ENCODE measurements around the gene RNF141.

- no peak for TF ChIP-seq ARNTL (CRISPR knock-in tag; IDR thresholded peaks at IDR 0.05; ENCODE audit: borderline replicate concordance, low read depth)
- TF ChIP-seq, protein P1, sequence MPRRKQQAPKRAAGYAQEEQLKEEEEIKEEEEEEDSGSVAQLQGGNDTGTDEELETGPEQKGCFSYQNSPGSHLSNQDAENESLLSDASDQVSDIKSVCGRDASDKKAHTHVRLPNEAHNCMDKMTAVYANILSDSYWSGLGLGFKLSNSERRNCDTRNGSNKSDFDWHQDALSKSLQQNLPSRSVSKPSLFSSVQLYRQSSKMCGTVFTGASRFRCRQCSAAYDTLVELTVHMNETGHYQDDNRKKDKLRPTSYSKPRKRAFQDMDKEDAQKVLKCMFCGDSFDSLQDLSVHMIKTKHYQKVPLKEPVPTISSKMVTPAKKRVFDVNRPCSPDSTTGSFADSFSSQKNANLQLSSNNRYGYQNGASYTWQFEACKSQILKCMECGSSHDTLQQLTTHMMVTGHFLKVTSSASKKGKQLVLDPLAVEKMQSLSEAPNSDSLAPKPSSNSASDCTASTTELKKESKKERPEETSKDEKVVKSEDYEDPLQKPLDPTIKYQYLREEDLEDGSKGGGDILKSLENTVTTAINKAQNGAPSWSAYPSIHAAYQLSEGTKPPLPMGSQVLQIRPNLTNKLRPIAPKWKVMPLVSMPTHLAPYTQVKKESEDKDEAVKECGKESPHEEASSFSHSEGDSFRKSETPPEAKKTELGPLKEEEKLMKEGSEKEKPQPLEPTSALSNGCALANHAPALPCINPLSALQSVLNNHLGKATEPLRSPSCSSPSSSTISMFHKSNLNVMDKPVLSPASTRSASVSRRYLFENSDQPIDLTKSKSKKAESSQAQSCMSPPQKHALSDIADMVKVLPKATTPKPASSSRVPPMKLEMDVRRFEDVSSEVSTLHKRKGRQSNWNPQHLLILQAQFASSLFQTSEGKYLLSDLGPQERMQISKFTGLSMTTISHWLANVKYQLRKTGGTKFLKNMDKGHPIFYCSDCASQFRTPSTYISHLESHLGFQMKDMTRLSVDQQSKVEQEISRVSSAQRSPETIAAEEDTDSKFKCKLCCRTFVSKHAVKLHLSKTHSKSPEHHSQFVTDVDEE (CRISPR knock-in tag; IDR thresholded peaks at IDR 0.05), result no peak
Observed at GRCh38 chr11:10561947-10562346, 21.0 kb upstream of the RNF141 start.
